ENCODE data around the gene B4GALT2.
A peak's percentile ranks its signal among the peaks of the same experiment; 100 is the strongest.

Gene B4GALT2

GRCh38 chr1:43994071-43994470 is 15.1 kb downstream of the B4GALT2 start:
- H2AFZ ChIP-seq (ENCODE audit: low read depth, low read length) = no peak overlapping the region
- H2BK15ac ChIP-seq (ENCODE audit: low read depth, poor library complexity, severe bottlenecking) = no peak overlapping the region
- H3K79me1 ChIP-seq (replicated peaks; ENCODE audit: low read length, poor library complexity, severe bottlenecking) = no peaks in the 10 kb centered on the region
- no peak overlapping the region for H2AK5ac ChIP-seq (ENCODE audit: low read length, severe bottlenecking)
- no peak overlapping the region for H3K4ac ChIP-seq (ENCODE audit: low read depth in 1 of 2, low read length in 2 of 2)
- H3K18ac ChIP-seq (ENCODE audit: low read depth in 1 of 2, low read length in 2 of 2) = no peak overlapping the region
- H3K9me3 ChIP-seq (ENCODE audit: control insufficient read depth, low read length) = no peaks in the 10 kb centered on the region
- no peak overlapping the region for H3K27ac ChIP-seq (ENCODE audit: low read length, poor library complexity, severe bottlenecking)
- WGBS = 100% methylated on average over 1 of the region's 7 CpGs
- H3K4me3 ChIP-seq (ENCODE audit: insufficient read depth in 1 of 2, low read depth in 1 of 2, low read length in 2 of 2) = no peak overlapping the region
- no peak overlapping the region for H2BK12ac ChIP-seq (ENCODE audit: low read length in 2 of 2)
- no peak overlapping the region for H3K4me2 ChIP-seq (ENCODE audit: low read length, poor library complexity, severe bottlenecking)
- H3K4me1 ChIP-seq (ENCODE audit: control insufficient read depth, insufficient read depth, low read depth, low read length) = peaks cover 20% of the 10 kb centered on the region
- H3K27me3 ChIP-seq (ENCODE audit: control insufficient read depth in 1 of 2, insufficient read depth in 1 of 2, low read length in 2 of 2) = no peaks in the 10 kb centered on the region
- no peak overlapping the region for H3K23ac ChIP-seq (ENCODE audit: low read length in 2 of 2)
- peaks cover 0 to 13% of the 10 kb centered on the region in 2 experiments for H3K36me3 ChIP-seq (ENCODE audit: control insufficient read depth in 1 of 2, insufficient read depth in 2 of 2, low read depth in 1 of 2, low read length in 2 of 2)
- DNase-seq = no peak
- no peak overlapping the region for H4K8ac ChIP-seq (ENCODE audit: low read length)
- no peak overlapping the region for H3K14ac ChIP-seq (ENCODE audit: low read length in 2 of 2)
- no peak overlapping the region for H2BK5ac ChIP-seq (ENCODE audit: low read depth, low read length, poor library complexity, severe bottlenecking)
- H4K91ac ChIP-seq (ENCODE audit: low read length) = no peak overlapping the region
- H2BK120ac ChIP-seq (ENCODE audit: low read depth, low read length) = no peak overlapping the region
- H3K9ac ChIP-seq (ENCODE audit: low read length) = no peak overlapping the region

DNA sequence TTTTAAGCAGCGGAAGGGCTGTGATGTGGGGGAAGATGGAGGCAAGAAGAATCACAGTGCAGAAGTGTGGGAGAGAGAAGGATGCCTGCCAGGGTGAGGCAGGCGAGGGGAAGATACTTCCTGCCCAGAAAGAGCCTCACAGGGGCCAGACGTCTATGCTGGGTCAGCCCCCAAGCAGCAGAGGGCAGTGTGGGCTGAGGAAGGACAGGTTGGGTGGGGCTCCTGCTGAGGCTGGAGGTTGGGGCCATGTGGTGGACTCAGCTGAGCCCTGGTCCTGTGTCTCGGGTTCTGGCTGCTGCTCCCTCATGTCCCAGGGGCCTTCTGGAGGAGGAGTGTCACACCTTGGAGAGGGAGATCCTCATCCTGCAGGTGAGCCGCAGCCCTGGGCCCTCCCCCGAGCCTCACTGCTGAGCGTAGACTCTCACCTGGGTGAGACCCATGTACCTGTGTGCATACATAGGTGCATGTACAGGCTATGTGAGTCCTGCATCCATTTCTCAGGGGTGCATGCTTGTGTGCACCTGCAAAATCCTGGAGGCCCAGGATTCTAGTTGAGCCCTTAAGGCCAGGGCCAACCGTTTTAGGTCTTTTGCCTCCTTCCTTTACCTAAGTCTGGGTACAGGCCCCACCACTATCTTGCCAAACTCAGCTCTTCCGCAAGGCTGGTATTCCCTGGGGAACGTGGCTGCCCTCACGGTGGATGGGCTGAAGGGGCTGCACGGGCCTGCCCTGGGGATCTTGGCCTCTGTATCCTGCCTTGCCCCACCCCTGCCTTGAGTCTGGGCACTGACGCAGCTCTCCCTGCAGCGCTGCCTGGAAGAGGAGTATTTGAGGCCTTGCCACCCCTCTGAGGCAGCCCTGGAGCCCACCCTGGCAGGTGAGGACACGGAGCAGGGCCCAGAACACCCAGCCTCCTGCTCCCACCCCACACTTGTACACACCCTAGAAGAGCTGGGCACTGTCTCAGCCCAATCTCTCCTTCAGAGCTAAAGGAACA is 16.1 kb downstream of the B4GALT2 start:
- Histone ChIP-seq H3K23ac (ENCODE audit: low read length in 2 of 2) (no peak overlapping the region), H2AFZ (ENCODE audit: low read depth, low read length) (no peak overlapping the region), H2AK5ac (ENCODE audit: low read length, severe bottlenecking) (no peak overlapping the region), H3K4me1 (ENCODE audit: control insufficient read depth, insufficient read depth, low read depth, low read length) (peaks cover 20% of the 10 kb centered on the region), H3K27me3 (ENCODE audit: control insufficient read depth in 1 of 2, insufficient read depth in 1 of 2, low read length in 2 of 2) (no peaks in the 10 kb centered on the region), H3K4ac (ENCODE audit: low read depth in 1 of 2, low read length in 2 of 2) (no peak overlapping the region), H3K4me3 (ENCODE audit: insufficient read depth in 1 of 2, low read depth in 1 of 2, low read length in 2 of 2) (no peak overlapping the region), H2BK12ac (ENCODE audit: low read length in 2 of 2) (no peak overlapping the region), H3K4me2 (ENCODE audit: low read length, poor library complexity, severe bottlenecking) (no peak overlapping the region), H4K91ac (ENCODE audit: low read length) (peak overlapping the region; percentile 25), H3K14ac (ENCODE audit: low read length in 2 of 2) (no peak overlapping the region), H3K18ac (ENCODE audit: low read depth in 1 of 2, low read length in 2 of 2) (no peak overlapping the region), H3K27ac (ENCODE audit: low read length, poor library complexity, severe bottlenecking) (no peak overlapping the region), H3K79me1 (replicated peaks; ENCODE audit: low read length, poor library complexity, severe bottlenecking) (no peaks in the 10 kb centered on the region), H3K9ac (ENCODE audit: low read length) (no peak overlapping the region), H2BK15ac (ENCODE audit: low read depth, poor library complexity, severe bottlenecking) (no peak overlapping the region), H3K9me3 (ENCODE audit: control insufficient read depth, low read length) (no peaks in the 10 kb centered on the region), H3K36me3 (ENCODE audit: control insufficient read depth in 1 of 2, insufficient read depth in 2 of 2, low read depth in 1 of 2, low read length in 2 of 2) (peaks cover 0 to 22% of the 10 kb centered on the region in 2 experiments), H2BK5ac (ENCODE audit: low read depth, low read length, poor library complexity, severe bottlenecking) (no peak overlapping the region), H2BK120ac (ENCODE audit: low read depth, low read length) (no peak overlapping the region), H4K8ac (ENCODE audit: low read length) (peak overlapping the region; percentile 69)
- 72% methylated on average over 15 of the region's 15 CpGs for WGBS
- DNase-seq = peak; percentile 12

DNA sequence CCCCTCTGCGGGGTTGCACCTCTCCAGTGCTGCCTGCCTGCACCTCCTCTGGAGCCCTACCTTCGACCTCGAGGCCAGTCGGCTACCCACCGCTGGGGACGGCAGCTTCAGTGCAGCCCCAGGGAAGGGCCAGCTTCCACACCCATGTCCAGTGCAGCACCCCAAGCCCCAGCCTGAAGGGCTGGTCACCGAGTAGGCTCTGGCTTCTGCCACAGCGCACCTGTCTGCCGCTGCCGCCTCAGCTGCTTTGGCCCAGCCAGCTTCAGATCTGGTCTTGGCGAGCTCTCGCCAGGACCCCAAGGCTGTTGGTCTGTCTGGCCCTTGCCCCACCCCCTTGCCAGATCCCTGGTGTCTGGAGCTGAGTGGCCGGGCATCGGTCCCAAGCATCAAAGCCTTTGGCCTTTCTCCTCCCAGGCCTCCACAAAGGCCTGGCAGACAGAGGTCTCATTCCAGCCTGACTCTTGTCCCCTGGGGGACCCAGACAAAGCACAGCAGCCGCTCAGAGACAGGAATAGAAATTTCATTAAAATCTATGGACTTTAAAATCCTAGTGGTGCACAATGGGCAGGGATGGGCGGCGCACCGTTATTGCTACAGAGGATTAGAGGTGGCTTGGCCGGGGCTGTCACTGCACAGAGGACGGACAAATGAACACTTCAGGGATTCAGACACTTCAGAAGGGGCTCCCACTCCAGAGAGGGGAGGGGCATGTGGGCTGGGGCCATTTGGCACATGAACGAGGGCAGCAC is 17.1 kb downstream of the B4GALT2 start:
- Histone ChIP-seq H2AFZ (ENCODE audit: low read depth, low read length) (no peak overlapping the region), H4K8ac (ENCODE audit: low read length) (no peak overlapping the region), H2BK120ac (ENCODE audit: low read depth, low read length) (no peak overlapping the region), H3K79me1 (replicated peaks; ENCODE audit: low read length, poor library complexity, severe bottlenecking) (no peaks in the 10 kb centered on the region), H3K4me2 (ENCODE audit: low read length, poor library complexity, severe bottlenecking) (no peak overlapping the region), H3K23ac (ENCODE audit: low read length in 2 of 2) (no peak overlapping the region), H3K27ac (ENCODE audit: low read length, poor library complexity, severe bottlenecking) (no peak overlapping the region), H3K4me3 (ENCODE audit: insufficient read depth in 1 of 2, low read depth in 1 of 2, low read length in 2 of 2) (no peak overlapping the region), H3K9ac (ENCODE audit: low read length) (no peak overlapping the region), H3K18ac (ENCODE audit: low read depth in 1 of 2, low read length in 2 of 2) (no peak overlapping the region), H3K9me3 (ENCODE audit: control insufficient read depth, low read length) (no peaks in the 10 kb centered on the region), H2BK5ac (ENCODE audit: low read depth, low read length, poor library complexity, severe bottlenecking) (no peak overlapping the region), H3K4ac (ENCODE audit: low read depth in 1 of 2, low read length in 2 of 2) (no peak overlapping the region), H2BK12ac (ENCODE audit: low read length in 2 of 2) (peak overlapping the region in 1 of 2 experiments; percentile 2), H3K14ac (ENCODE audit: low read length in 2 of 2) (no peak overlapping the region), H3K27me3 (ENCODE audit: control insufficient read depth in 1 of 2, insufficient read depth in 1 of 2, low read length in 2 of 2) (no peaks in the 10 kb centered on the region), H2AK5ac (ENCODE audit: low read length, severe bottlenecking) (no peak overlapping the region), H3K4me1 (ENCODE audit: control insufficient read depth, insufficient read depth, low read depth, low read length) (peaks cover 11% of the 10 kb centered on the region), H2BK15ac (ENCODE audit: low read depth, poor library complexity, severe bottlenecking) (no peak overlapping the region), H4K91ac (ENCODE audit: low read length) (no peak overlapping the region), H3K36me3 (ENCODE audit: control insufficient read depth in 1 of 2, insufficient read depth in 2 of 2, low read depth in 1 of 2, low read length in 2 of 2) (peaks cover 0 to 32% of the 10 kb centered on the region in 2 experiments)
- 81% methylated on average over 21 of the region's 21 CpGs for WGBS
- DNase-seq = no peak

GRCh38 chr1:43996733-43997115 is 17.7 kb downstream of the B4GALT2 start:
- H2BK12ac ChIP-seq (ENCODE audit: low read length in 2 of 2) = no peak overlapping the region
- no peak overlapping the region for H3K4me3 ChIP-seq (ENCODE audit: insufficient read depth in 1 of 2, low read depth in 1 of 2, low read length in 2 of 2)
- no peak overlapping the region for H3K9ac ChIP-seq (ENCODE audit: low read length)
- H3K14ac ChIP-seq (ENCODE audit: low read length in 2 of 2) = no peak overlapping the region
- H3K9me3 ChIP-seq (ENCODE audit: control insufficient read depth, low read length) = no peaks in the 10 kb centered on the region
- no peak overlapping the region for H3K18ac ChIP-seq (ENCODE audit: low read depth in 1 of 2, low read length in 2 of 2)
- WGBS = 44% methylated on average over 3 of the region's 6 CpGs
- H3K4me1 ChIP-seq (ENCODE audit: control insufficient read depth, insufficient read depth, low read depth, low read length) = peaks cover 10% of the 10 kb centered on the region
- H4K91ac ChIP-seq (ENCODE audit: low read length) = no peak overlapping the region
- peaks cover 0 to 36% of the 10 kb centered on the region in 2 experiments for H3K36me3 ChIP-seq (ENCODE audit: control insufficient read depth in 1 of 2, insufficient read depth in 2 of 2, low read depth in 1 of 2, low read length in 2 of 2)
- H2AK5ac ChIP-seq (ENCODE audit: low read length, severe bottlenecking) = no peak overlapping the region
- H2BK5ac ChIP-seq (ENCODE audit: low read depth, low read length, poor library complexity, severe bottlenecking) = no peak overlapping the region
- no peak overlapping the region for H2BK15ac ChIP-seq (ENCODE audit: low read depth, poor library complexity, severe bottlenecking)
- H2BK120ac ChIP-seq (ENCODE audit: low read depth, low read length) = no peak overlapping the region
- H3K27ac ChIP-seq (ENCODE audit: low read length, poor library complexity, severe bottlenecking) = no peak overlapping the region
- no peak overlapping the region for H3K23ac ChIP-seq (ENCODE audit: low read length in 2 of 2)
- H4K8ac ChIP-seq (ENCODE audit: low read length) = no peak overlapping the region
- no peaks in the 10 kb centered on the region for H3K27me3 ChIP-seq (ENCODE audit: control insufficient read depth in 1 of 2, insufficient read depth in 1 of 2, low read length in 2 of 2)
- H2AFZ ChIP-seq (ENCODE audit: low read depth, low read length) = no peak overlapping the region
- H3K79me1 ChIP-seq (replicated peaks; ENCODE audit: low read length, poor library complexity, severe bottlenecking) = no peaks in the 10 kb centered on the region
- no peak overlapping the region for H3K4ac ChIP-seq (ENCODE audit: low read depth in 1 of 2, low read length in 2 of 2)
- no peak for DNase-seq
- no peak overlapping the region for H3K4me2 ChIP-seq (ENCODE audit: low read length, poor library complexity, severe bottlenecking)

Data from mesenchymal stem cell (in vitro differentiated cells and primary cell).